Upper lobe of left lung (tissue), 6 donors: ENCODE data around the gene AGBL4. TPM values are rescaled to one million over a fixed set of nuclear protein-coding genes. Genes with fewer than 3 reads are reported as not detected.
"Not testable (repeated sequence)": the region's sequence is repeated elsewhere in the genome, so short reads cannot be mapped to it uniquely, and the experiment has no call there.

Experiments
- ATAC-seq, 2 donors: fragments of 200-7000 bp; cut with Tn5 transposase; one replicate each; pipeline ENCODE4 v1.9.1; 2022; ENCODE audit warnings: mild to moderate bottlenecking in 2 of 2, moderate library complexity in 2 of 2; ENCODE audit not compliant: low FRiP score in 2 of 2
- DNase-seq, 2 donors: peaks; one replicate each; pipeline ENCODE4 v3.0.0-alpha.2; 2019 to 2020
- H3K27ac ChIP-seq, 4 donors: fragments of 200-600 bp; sonication (generic); one replicate each; pipeline ENCODE4 v1.5.1; 2016 to 2019
- H3K27me3 ChIP-seq, 4 donors: fragments of 200-600 bp; sonication (generic); one replicate each; pipeline ENCODE4 v1.5.1; 2017 to 2019
- H3K36me3 ChIP-seq, 4 donors: fragments of 200-600 bp; sonication (generic); one replicate each; pipeline ENCODE4 v1.5.1; 2016 to 2019
- H3K4me1 ChIP-seq, 4 donors: fragments of 200-600 bp; sonication (generic); one replicate each; pipeline ENCODE4 v1.5.1; 2018 to 2019
- H3K4me3 ChIP-seq, 4 donors: fragments of 200-600 bp; sonication (generic); one replicate each; pipeline ENCODE4 v1.5.1; 2017 to 2019; ENCODE audit warnings: mild to moderate bottlenecking in 2 of 4, moderate library complexity in 1 of 4
- H3K9me3 ChIP-seq, 4 donors: fragments of 200-600 bp; sonication (generic); one replicate each; pipeline ENCODE4 v1.5.1; 2018 to 2019
- CTCF ChIP-seq, 6 experiments: fragments of 450-650 bp in 4 of 6; fragments of 200-600 bp in 2 of 6; sonication (generic) in 2 of 6; IDR thresholded peaks; one replicate each; pipeline ENCODE4 v1.5.1; 2016 to 2019; ENCODE audit warnings: antibody characterized with exemption in 6 of 6
- EP300 ChIP-seq, 4 donors: sonication (generic); formaldehyde crosslinking; IDR thresholded peaks; one replicate each; pipeline ENCODE4 v1.5.1; 2017; ENCODE audit warnings: antibody characterized with exemption in 4 of 4, control low read depth in 2 of 4
- POLR2A ChIP-seq, 4 donors: fragments of 450-650 bp; IDR thresholded peaks; one replicate each; pipeline ENCODE4 v1.5.1; 2016 to 2017; ENCODE audit warnings: antibody characterized with exemption in 4 of 4, mild to moderate bottlenecking in 2 of 4
- POLR2AphosphoS5 ChIP-seq, 2 donors: sonication (generic); formaldehyde crosslinking; IDR thresholded peaks; one replicate each; pipeline ENCODE4 v1.5.1; 2017; ENCODE audit warnings: antibody characterized with exemption in 2 of 2
- WGBS, 2 donors: methylation state at CpG; one replicate each; pipeline ENCODE4 v1.1.5; 2017 to 2018; 5-methylcytosine and 5-hydroxymethylcytosine counted together
- total RNA-seq, 6 donors: library from RNA; depleted of rRNA in 4 of 6; stranded (reverse); fragments of >200 nt in 4 of 6; gene quantifications; one replicate each; pipeline versions ENCODE4 v1.1.0 to v1.2.1, GENCODE V29; 2016 to 2021
- donor health status: DM: no; HTN: no; CAD: no; lungs with moderate emphysema.
- donor health status: DM: no; HTN: yes; CAD: no; lungs with severe emphysema.

The AGBL4 gene
- total RNA-seq, 6 donors from 2014 or later: 0.57 to 10.5 (median 1.5) TPM

DNA sequence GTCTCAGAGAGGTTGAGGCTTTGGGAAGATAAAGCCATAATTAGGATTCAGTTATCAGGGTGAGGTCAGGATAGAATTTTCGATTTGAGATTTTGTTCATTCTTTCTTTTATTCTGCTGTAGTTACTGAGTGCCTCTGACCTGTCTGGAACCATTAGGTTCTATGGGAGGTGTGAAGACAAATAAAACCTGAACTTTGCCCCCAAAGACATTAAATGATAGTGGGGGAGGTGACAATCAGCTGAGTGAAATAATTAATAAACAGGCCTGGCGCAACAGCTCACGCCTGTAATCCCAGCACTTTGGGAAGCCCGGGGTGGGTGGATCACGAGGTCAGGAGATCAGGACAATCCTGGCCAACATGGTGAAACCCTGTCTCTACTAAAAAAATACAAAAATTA is 1496.7 kb downstream of the AGBL4 start:
- DNase-seq: no peak
- TF ChIP-seq POLR2AphosphoS5 (IDR thresholded peaks at IDR 0.05): no peak
- TF ChIP-seq POLR2A (IDR thresholded peaks at IDR 0.05): no peak
- TF ChIP-seq EP300 (IDR thresholded peaks at IDR 0.05): no peak
- TF ChIP-seq CTCF (IDR thresholded peaks at IDR 0.05): no peak
- 76 to 78% methylated on average over 5 of the region's 5 CpGs for WGBS, 2 donors
- Histone ChIP-seq H3K27me3 (no peaks in the 10 kb centered on the region), H3K36me3 (no peaks in the 10 kb centered on the region), H3K4me1 (peaks cover 0 to 4% (median 0%) of the 10 kb centered on the region in 4 donors), H3K27ac (no peak overlapping the region), H3K4me3 (no peak overlapping the region), H3K9me3 (no peaks in the 10 kb centered on the region)
- ATAC-seq: no peak

GRCh38 chr1:48526008-48526710 is 1497.6 kb downstream of the AGBL4 start:
- H3K27ac ChIP-seq: no peak overlapping the region
- H3K4me3 ChIP-seq: no peak overlapping the region
- DNase-seq: peak in 1 of 2 donors; percentile 41
- 50 to 52% methylated on average over 4 of the region's 4 CpGs for WGBS, 2 donors
- no peaks in the 10 kb centered on the region for H3K27me3 ChIP-seq
- ATAC-seq: peak in 1 of 2 donors; percentile 62
- H3K36me3 ChIP-seq: no peaks in the 10 kb centered on the region
- H3K9me3 ChIP-seq: no peaks in the 10 kb centered on the region
- H3K4me1 ChIP-seq: peaks cover 0 to 4% (median 0%) of the 10 kb centered on the region in 4 donors
- TF ChIP-seq CTCF (IDR thresholded peaks at IDR 0.05) (no peak), POLR2A (IDR thresholded peaks at IDR 0.05) (no peak), POLR2AphosphoS5 (IDR thresholded peaks at IDR 0.05) (no peak), EP300 (IDR thresholded peaks at IDR 0.05) (no peak)

DNA sequence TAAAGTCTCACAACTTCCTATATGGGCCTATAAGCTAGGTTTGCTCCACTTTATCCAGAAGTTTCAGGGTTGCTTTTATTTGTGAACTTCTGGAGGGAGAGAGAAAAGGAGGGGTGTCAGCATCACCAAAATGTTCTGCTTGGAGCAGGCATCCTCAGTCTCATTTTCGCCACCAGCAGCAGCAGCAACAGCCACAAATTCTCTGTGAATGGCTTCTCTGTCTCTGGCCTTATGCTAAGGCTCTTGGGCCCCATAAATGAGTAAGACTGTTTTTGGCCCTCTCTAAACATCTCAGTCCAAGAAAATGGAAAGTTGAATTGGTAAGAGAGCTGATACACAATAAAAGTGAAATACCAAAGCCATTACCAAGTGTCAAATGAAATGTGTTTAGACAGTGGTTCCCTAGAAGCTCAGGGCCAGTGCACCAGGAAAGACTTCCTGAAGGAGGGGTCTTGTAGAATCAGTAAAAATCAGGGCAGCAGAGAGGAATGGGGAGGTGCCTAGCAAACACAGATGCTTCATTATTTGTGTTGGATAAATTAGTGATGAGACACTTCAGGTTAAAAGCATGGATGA is 1498.8 kb downstream of the AGBL4 start:
- 74 to 80% methylated on average over 1 of the region's 1 CpG for WGBS, 2 donors
- Histone ChIP-seq H3K4me1 (peaks cover 0 to 4% (median 0%) of the 10 kb centered on the region in 4 donors), H3K9me3 (no peaks in the 10 kb centered on the region), H3K4me3 (no peak overlapping the region), H3K27me3 (no peaks in the 10 kb centered on the region), H3K36me3 (no peaks in the 10 kb centered on the region), H3K27ac (no peak overlapping the region)
- DNase-seq (no peak), ATAC-seq (no peak)
- TF ChIP-seq CTCF (IDR thresholded peaks at IDR 0.05) (no peak), EP300 (IDR thresholded peaks at IDR 0.05) (no peak), POLR2AphosphoS5 (IDR thresholded peaks at IDR 0.05) (no peak), POLR2A (IDR thresholded peaks at IDR 0.05) (no peak)

DNA sequence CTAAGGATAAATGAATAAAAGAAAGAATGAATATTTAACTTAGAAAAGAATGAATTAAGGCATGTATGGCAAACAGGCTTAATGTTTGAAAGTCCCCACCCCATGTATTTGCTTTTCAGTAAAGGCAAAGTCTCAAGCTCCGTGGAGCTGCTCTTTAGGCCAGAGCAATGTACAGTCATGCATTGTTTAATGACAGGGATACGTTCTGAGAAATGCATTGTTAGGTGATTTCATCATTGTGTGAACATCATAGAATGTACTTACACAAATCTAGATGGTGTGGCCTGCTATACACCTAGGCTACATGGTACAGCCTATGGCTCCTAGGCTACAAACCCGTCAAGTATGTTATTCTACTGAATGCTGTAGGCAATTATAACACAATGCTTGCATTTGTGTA is 1500.2 kb downstream of the AGBL4 start:
- Histone ChIP-seq H3K4me3 (no peak overlapping the region), H3K27ac (no peak overlapping the region), H3K4me1 (peaks cover 0 to 4% (median 0%) of the 10 kb centered on the region in 4 donors), H3K9me3 (no peaks in the 10 kb centered on the region), H3K27me3 (no peaks in the 10 kb centered on the region), H3K36me3 (no peaks in the 10 kb centered on the region)
- no peak for DNase-seq
- no peak for ATAC-seq
- 72 to 74% methylated on average over 3 of the region's 3 CpGs for WGBS, 2 donors
- TF ChIP-seq POLR2AphosphoS5 (IDR thresholded peaks at IDR 0.05) (no peak), CTCF (IDR thresholded peaks at IDR 0.05) (no peak), EP300 (IDR thresholded peaks at IDR 0.05) (no peak), POLR2A (IDR thresholded peaks at IDR 0.05) (no peak)

- not testable (repeated sequence) for H3K27me3 ChIP-seq, ATAC-seq, H3K36me3 ChIP-seq, H3K4me1 ChIP-seq, H3K27ac ChIP-seq, H3K9me3 ChIP-seq, DNase-seq, H3K4me3 ChIP-seq
- 80 to 88% methylated on average over 5 to 6 of the region's 6 CpGs for WGBS, 2 donors
Measured at GRCh38 chr1:48519896-48520295, 1503.9 kb downstream of the AGBL4 start.
